Urothelium cell line (cell line): ENCODE data around the gene FOXN3.

Experiments
- DNase-seq: peaks from one replicate; pipeline ENCODE4 v3.0.0; 2011; ENCODE audit warnings: low spot score, mixed read lengths
- FAIRE-seq: peaks from 2 replicates; lab custom pipeline; 2011; peaks lifted over from hg19 to GRCh38; lab: Jason Lieb, UNC

The FOXN3 gene

DNA sequence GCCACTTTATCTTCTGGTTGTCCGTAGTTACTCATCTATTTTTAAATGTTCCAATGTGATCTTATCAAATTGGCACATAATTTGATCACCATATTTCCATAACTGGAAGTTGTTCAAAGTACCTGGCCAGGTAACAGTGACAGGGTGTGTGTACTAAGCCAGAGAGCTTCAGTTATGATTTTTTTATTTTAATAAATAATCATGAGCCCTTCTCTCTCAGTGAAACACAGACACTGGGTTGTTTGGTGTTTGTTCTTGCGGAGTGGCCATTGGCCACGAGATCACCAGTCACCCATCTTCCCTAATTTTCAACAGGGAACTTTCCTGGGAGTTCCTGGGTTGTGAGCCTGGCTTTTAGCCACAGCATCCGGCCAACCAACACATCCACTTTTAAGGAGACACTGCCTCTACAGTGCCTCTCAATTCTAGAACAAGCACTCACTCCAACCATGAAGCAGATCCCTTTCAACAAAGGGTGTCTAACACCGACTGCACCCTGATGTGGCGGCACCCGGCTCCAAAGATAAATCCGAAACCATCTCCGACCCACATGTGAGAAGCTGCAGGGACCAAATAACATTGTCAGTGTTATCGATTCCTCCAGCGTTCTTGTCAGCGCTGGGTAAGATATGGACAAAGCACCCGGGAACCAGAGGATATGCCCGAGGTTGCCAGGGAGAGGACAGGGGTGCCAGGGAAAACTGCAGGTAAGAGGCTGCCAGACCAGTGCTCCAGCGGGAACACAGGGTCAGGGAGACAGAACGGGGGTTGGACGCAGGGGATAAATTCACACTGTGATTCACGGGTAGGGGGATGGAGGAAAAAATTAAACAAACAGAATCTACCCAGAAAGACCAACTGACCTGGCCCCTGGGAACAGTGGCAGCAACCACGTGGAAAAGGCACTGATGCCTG is 49.9 kb downstream of the FOXN3 start:
- FAIRE-seq = no peak
- no peak for DNase-seq

- no peak for DNase-seq
- no peak for FAIRE-seq
These were observed 51.8 kb downstream of the FOXN3 start for GRCh38 chr14:89365061-89365801.

DNA sequence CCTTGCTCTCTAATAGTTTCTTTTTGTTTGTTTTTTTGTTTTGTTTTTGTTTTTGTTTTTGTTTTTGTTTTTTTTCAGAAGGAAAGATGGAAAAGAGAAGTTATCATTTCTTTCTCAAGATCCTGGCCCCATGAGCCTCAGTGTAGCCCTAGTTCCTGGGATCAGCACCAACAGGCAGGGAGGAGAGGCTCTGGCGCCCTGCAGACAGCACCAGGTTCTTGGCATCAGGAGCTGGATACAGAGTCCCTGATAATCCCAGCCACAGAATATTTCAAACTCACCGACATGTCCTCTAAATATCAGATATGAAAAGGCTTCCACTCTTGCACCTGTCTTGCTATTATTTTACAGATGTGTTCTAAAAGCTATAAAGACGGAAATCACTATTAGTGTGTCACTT is 52.7 kb downstream of the FOXN3 start:
- no peak for FAIRE-seq
- DNase-seq = no peak

- FAIRE-seq (no peak), DNase-seq (no peak)
These were observed 56.8 kb downstream of the FOXN3 start for GRCh38 chr14:89360277-89360676.

- DNase-seq = no peak
- no peak for FAIRE-seq
These were observed 57.4 kb downstream of the FOXN3 start for GRCh38 chr14:89359477-89360222.

DNA sequence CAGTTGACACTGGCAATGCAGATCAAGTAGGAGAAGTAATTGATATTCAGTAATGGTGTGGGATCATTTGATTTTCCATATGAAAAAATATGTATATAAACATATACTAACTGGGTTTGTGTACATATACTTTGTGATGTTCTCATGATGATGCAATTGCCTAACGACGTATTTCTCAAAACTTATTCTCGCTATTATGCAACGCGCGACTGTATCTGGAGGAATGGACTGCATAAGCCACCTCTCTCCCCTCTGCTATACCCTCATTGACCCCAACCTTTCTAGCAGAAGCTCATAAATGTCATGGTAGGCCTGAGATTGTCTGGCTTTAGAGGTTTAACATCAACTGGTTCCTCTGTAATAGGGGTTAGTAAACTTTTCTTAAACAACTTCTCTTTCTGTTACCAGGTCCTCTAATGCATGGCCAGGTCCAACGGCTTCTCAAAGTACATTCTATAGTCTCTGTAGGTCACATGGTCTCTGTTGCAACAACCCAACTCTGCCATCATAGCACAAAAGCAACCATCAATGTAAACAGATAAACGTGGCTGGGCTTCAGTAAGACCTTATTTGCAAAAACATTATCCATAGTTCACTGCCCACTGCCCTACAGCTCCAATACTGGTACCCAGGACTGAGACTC is 59.3 kb downstream of the FOXN3 start:
- no peak for DNase-seq
- no peak for FAIRE-seq

GRCh38 chr14:89356927-89357326 is 60.1 kb downstream of the FOXN3 start:
- FAIRE-seq (no peak), DNase-seq (no peak)

GRCh38 chr14:89356496-89356895 is 60.5 kb downstream of the FOXN3 start:
- FAIRE-seq (no peak), DNase-seq (no peak)

DNA sequence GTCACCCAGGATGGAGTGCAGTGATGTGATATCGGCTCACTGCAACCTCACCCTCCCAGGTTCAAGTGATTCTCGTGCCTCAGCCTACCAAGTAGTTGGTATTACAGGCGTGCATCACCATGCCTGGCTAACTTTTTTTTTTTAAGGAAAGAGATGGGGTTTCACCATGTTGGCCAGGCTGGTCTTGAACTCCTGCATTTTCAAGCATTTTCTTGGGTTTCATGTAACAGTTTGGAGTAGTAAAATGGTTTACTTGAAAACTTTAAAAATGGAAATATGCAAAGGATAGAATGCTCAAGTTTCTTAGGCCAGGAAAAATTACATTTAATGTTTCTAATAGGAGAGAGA is 63.3 kb downstream of the FOXN3 start:
- DNase-seq = no peak
- no peak for FAIRE-seq

- FAIRE-seq (no peak), DNase-seq (no peak)
These were observed 63.9 kb downstream of the FOXN3 start for GRCh38 chr14:89352976-89353765.

DNA sequence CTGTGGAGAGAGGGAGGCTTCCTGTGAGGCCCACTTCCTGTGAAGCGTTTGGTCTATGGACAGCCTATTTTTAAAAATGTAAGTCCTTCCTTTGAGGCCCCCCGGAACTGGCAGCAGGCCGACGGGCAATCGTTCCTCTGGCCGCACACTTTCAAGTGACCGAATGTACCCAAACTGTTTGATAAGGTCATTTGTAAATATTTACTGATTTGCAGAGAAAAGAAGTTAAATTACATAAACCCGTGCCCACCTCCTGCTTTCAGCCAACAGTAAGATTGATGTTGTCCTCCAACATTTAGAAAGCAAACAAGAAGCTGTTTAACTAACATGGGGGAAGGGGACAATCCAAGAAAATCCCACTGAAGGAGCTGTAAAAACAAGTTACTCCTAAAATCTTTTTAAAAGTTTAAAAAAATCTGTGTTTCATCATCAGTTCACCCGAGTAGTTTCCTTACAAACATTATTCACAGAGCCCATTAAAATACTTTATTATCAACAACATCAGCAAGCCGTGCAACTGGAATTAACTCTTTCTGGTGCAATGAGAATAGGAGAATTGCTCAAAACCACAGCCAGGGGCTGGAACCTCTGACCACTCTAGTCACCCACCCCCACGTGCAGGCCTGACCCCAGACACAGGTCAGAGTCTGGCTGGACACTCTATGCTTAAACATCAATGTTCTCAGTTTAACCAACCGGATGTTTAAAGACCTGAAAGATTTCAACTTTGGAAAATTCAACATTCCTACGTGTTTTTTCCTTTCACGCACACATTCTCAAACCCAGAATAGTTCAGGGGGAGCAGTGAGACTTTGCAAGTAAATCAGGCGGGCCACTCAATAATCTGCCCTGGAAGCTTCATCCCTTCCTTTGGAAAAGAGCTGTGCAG is 65.3 kb downstream of the FOXN3 start:
- FAIRE-seq (no peak), DNase-seq (no peak)

- DNase-seq = no peak
- FAIRE-seq = no peak
These were observed 65.9 kb downstream of the FOXN3 start for GRCh38 chr14:89351221-89351515.

- FAIRE-seq = no peak
- no peak for DNase-seq
These were observed 66.9 kb downstream of the FOXN3 start for GRCh38 chr14:89350152-89350551.

- DNase-seq (no peak), FAIRE-seq (no peak)
These were observed 67.6 kb downstream of the FOXN3 start for GRCh38 chr14:89349171-89350008.

DNA sequence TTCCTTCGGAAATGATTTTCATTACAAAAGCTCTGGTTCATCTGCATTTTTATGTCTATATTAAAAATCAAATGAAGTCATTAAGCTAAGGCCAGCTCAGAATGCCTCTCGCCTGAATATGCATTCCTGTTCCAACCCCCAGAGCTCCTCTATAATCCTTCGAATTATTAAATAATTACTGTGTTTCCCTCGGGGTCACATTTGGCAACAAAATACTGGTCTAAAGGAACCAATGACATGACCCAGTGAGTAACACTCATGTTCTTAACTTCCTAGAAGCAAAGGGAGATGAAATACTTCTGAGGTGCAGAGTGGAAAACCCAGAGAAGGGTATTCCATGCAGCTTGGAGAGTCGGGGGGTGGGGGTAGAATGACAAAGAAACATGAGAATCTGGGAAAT is 68.3 kb downstream of the FOXN3 start:
- FAIRE-seq (no peak), DNase-seq (no peak)

DNA sequence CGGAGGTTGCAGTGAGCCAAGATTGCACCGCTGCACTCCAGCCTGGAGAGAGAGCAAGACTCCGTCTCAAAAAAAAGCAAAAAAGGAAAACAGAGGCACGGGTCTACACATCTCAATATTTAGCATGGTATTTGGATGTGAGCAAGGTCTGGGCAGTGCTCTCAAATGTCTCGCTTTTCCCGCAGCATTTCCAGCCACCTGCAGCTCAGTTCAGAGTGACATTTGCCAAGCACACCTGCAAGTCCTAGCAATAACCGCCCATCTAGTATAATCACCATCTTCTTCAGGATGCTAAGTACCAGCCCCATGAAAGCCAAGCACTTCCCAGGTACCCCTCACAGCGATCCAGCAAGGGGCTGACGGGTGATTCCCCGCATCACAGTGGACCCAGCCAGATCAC is 69.1 kb downstream of the FOXN3 start:
- DNase-seq (no peak), FAIRE-seq (no peak)

GRCh38 chr14:89344920-89345254 is 72.1 kb downstream of the FOXN3 start:
- FAIRE-seq (no peak), DNase-seq (no peak)

- DNase-seq = no peak
- FAIRE-seq = no peak
These were observed 73.7 kb downstream of the FOXN3 start for GRCh38 chr14:89343356-89343755.

GRCh38 chr14:89342049-89342448 is 75.0 kb downstream of the FOXN3 start:
- FAIRE-seq (no peak), DNase-seq (no peak)
